ENCODE measurements around the gene RAPGEF3. TPM values are rescaled to one million over a fixed set of nuclear protein-coding genes. Genes with fewer than 3 reads are reported as not detected.

The RAPGEF3 gene
- total RNA-seq, 2 experiments from 2014 or later, result 1.5 to 1.6 TPM

- no peaks in the 10 kb centered on the region for H3K27me3 Mint-ChIP-seq (ENCODE audit: low read depth)
- peaks cover 35% of the 10 kb centered on the region for H3K36me3 Mint-ChIP-seq (ENCODE audit: low read depth)
- no peaks in the 10 kb centered on the region for H3K9me3 Mint-ChIP-seq
- peaks cover 48% of the 10 kb centered on the region for H3K4me1 Mint-ChIP-seq (ENCODE audit: low read depth)
- no peak overlapping the region for H3K27ac Mint-ChIP-seq
- CTCF ChIA-PET, result interaction anchor here (0.6 to 27.8 kb wide), 6 partner anchors 9 to 36 kb away, joined by 3 to 848 read pairs (median 6); no protein-coding TSS in a partner anchor
- intact Hi-C loops (cut with micrococcal nuclease), result no loop called here
- DNase-seq, result no peak
- no peak overlapping the region for H3K4me3 Mint-ChIP-seq
Observed at GRCh38 chr12:47798382-47798948, 39.8 kb upstream of the RAPGEF3 start.

DNA sequence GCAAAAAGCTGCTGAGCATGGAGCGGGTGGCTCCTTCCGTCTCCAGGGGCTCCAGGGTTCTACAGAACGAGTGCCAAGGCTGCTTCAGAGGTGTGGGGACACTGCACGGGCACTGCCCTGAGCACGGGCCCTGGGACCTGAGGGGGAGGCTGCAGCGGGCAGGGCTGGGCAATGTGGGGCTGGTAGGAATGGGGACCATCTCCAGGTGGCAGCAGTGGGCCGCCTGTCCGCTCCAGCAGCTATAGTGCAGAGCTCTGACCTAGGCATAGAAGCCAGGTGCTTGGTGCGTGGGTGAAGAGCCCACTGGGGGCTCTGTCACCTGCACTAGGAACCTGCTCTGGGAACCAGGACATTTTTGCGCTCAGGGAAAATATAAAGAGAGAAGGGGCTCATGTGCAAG is 38.8 kb upstream of the RAPGEF3 start:
- H3K36me3 Mint-ChIP-seq (ENCODE audit: low read depth), result peaks cover 33% of the 10 kb centered on the region
- intact Hi-C loops (cut with micrococcal nuclease), result loop anchor here (1.0 kb wide), 2 partner anchors 20 to 40 kb away; no protein-coding TSS in a partner anchor
- H3K27me3 Mint-ChIP-seq (ENCODE audit: low read depth), result no peaks in the 10 kb centered on the region
- no peak overlapping the region for H3K4me3 Mint-ChIP-seq
- DNase-seq, result peak; percentile 55
- no peaks in the 10 kb centered on the region for H3K9me3 Mint-ChIP-seq
- peak overlapping the region; percentile 87 for H3K27ac Mint-ChIP-seq
- peaks cover 38% of the 10 kb centered on the region for H3K4me1 Mint-ChIP-seq (ENCODE audit: low read depth)
- CTCF ChIA-PET, result interaction anchor here (1.5 to 27.8 kb wide), 4 partner anchors 10 to 37 kb away, joined by 3 to 848 read pairs (median 6); no protein-coding TSS in a partner anchor

DNA sequence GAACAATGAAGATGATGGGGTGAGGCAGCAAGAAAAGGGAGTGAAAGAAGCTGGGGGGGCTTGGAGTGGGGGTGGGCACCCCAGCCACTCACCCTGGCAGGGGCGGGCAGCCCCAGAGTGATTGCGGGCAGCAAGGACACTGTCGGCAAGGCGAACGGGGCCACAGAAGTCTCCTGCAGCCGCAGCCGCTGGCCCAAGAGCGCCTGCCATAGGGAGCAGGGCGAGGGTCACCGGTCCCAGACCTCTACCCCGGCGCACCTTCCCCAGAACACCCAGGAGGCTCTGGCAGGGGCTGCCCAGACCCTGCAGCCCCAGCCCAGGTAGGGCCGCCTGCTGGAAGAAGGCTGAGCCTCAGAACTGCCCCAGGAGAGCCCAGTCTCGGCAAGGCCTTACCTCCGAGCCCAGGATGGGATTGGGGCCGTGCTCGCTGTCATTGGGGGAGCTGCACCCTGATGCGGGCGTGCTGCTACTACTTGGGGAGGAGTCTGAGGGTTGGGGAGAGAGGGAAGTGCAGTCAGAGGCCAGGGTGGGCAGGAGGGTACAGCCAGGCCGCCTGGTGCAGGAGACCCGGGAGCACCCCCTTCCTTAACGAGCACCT is 37.2 kb upstream of the RAPGEF3 start:
- no peak overlapping the region for H3K4me3 Mint-ChIP-seq
- H3K4me1 Mint-ChIP-seq (ENCODE audit: low read depth), result peaks cover 23% of the 10 kb centered on the region
- DNase-seq, result no peak
- H3K27me3 Mint-ChIP-seq (ENCODE audit: low read depth), result no peaks in the 10 kb centered on the region
- no peak overlapping the region for H3K27ac Mint-ChIP-seq
- intact Hi-C loops (cut with micrococcal nuclease), result no loop called here
- H3K36me3 Mint-ChIP-seq (ENCODE audit: low read depth), result peaks cover 35% of the 10 kb centered on the region
- H3K9me3 Mint-ChIP-seq, result no peaks in the 10 kb centered on the region
- CTCF ChIA-PET, result interaction anchor here (0.8 to 27.8 kb wide), 3 partner anchors 12 to 39 kb away, joined by 3 to 848 read pairs (median 5); partner anchors contain the start of gene RAPGEF3

DNA sequence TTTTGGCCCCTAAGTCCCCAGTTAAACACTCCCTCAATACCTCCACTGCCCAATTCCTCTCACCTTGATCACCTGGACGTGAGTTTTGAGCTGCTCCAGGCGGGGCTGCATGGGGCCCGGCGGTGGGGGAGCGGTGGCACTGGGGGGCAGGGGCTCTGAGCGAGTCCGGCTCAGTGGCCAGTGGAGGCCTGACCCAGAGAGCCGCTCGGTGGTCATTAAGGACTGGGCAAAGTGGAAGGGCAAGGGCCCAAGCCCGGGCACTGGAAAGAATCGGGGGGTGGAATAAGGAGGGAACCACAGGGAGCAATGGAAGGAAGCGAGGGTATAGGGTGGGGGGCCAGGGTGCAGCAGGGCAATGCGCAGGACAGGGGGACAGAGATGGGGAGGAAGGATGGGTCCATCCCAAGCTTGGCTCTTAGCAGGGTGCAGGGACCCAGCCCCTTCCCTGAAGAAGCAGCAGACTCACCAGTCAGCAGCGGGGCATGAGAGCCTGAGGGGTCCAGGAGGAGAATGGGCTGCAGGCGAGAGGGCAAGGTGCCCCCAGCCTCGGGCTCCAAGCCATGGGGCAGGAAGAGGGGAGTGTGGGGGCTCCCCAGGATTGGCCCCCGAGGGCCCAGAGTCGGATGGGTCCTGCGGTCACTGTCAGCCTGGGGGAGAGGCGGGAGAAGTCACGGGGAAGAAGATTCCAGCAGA is 36.6 kb upstream of the RAPGEF3 start:
- intact Hi-C loops (cut with micrococcal nuclease), result no loop called here
- no peak overlapping the region for H3K4me3 Mint-ChIP-seq
- no peak for DNase-seq
- H3K9me3 Mint-ChIP-seq, result no peaks in the 10 kb centered on the region
- CTCF ChIA-PET, result interaction anchor here (1.5 to 27.8 kb wide), 2 partner anchors 22 to 39 kb away, joined by 4 to 848 read pairs; no protein-coding TSS in a partner anchor
- H3K36me3 Mint-ChIP-seq (ENCODE audit: low read depth), result peaks cover 39% of the 10 kb centered on the region
- no peak overlapping the region for H3K27ac Mint-ChIP-seq
- H3K4me1 Mint-ChIP-seq (ENCODE audit: low read depth), result peaks cover 17% of the 10 kb centered on the region
- H3K27me3 Mint-ChIP-seq (ENCODE audit: low read depth), result no peaks in the 10 kb centered on the region

- Mint-ChIP-seq H3K4me1 (ENCODE audit: low read depth) (peaks cover 12% of the 10 kb centered on the region), H3K36me3 (ENCODE audit: low read depth) (peaks cover 40% of the 10 kb centered on the region), H3K9me3 (no peaks in the 10 kb centered on the region), H3K4me3 (no peak overlapping the region), H3K27ac (no peak overlapping the region), H3K27me3 (ENCODE audit: low read depth) (no peaks in the 10 kb centered on the region)
- CTCF ChIA-PET, result interaction anchor here (1.5 to 3.0 kb wide), 2 partner anchors 23 to 52 kb away, joined by 4 to 15 read pairs; no protein-coding TSS in a partner anchor
- intact Hi-C loops (cut with micrococcal nuclease), result no loop called here
- DNase-seq, result no peak
Observed at GRCh38 chr12:47794679-47795078, 36.0 kb upstream of the RAPGEF3 start.

- Mint-ChIP-seq H3K4me1 (ENCODE audit: low read depth) (peaks cover 4% of the 10 kb centered on the region), H3K36me3 (ENCODE audit: low read depth) (peaks cover 49% of the 10 kb centered on the region), H3K9me3 (no peaks in the 10 kb centered on the region), H3K27ac (peak overlapping the region; percentile 41), H3K27me3 (ENCODE audit: low read depth) (no peaks in the 10 kb centered on the region), H3K4me3 (no peak overlapping the region)
- no peak for DNase-seq
- intact Hi-C loops (cut with micrococcal nuclease), result no loop called here
- CTCF ChIA-PET, result interaction anchor here (1.0 to 3.0 kb wide), 6 partner anchors 9 to 51 kb away, joined by 3 to 15 read pairs (median 6); no protein-coding TSS in a partner anchor
Observed at GRCh38 chr12:47793015-47793681, 34.5 kb upstream of the RAPGEF3 start.

GRCh38 chr12:47791874-47792273 is 33.2 kb upstream of the RAPGEF3 start:
- intact Hi-C loops (cut with micrococcal nuclease), result no loop called here
- Mint-ChIP-seq H3K9me3 (no peaks in the 10 kb centered on the region), H3K4me3 (no peak overlapping the region), H3K27ac (no peak overlapping the region), H3K4me1 (ENCODE audit: low read depth) (peaks cover 14% of the 10 kb centered on the region), H3K36me3 (ENCODE audit: low read depth) (peaks cover 57% of the 10 kb centered on the region), H3K27me3 (ENCODE audit: low read depth) (no peaks in the 10 kb centered on the region)
- CTCF ChIA-PET, result interaction anchor here (0.7 to 3.0 kb wide), 6 partner anchors 11 to 50 kb away, joined by 3 to 15 read pairs (median 4); no protein-coding TSS in a partner anchor
- DNase-seq, result no peak

DNA sequence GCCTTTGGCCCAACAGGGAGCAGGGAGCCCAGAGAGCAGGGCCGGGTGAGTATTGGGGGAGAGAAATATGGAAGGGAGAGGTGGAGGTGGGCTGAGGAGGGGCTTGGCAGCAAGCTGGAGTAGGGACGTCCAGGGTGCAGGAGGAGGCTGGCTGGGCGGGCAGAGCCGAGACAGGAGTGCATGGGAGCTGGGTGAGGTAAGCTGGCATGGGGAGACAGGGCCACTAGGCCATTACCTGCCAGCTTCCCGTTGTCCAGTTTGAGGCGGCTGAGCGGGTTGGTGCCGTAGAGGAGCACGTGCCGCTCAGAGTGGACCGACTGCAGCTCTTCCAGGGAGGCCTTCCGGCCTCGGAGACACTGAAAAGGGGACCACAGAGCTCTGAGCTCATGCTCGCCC is 32.7 kb upstream of the RAPGEF3 start:
- Mint-ChIP-seq H3K27me3 (ENCODE audit: low read depth) (no peaks in the 10 kb centered on the region), H3K36me3 (ENCODE audit: low read depth) (peaks cover 62% of the 10 kb centered on the region), H3K4me3 (no peak overlapping the region), H3K9me3 (no peaks in the 10 kb centered on the region), H3K27ac (peak overlapping the region; percentile 13), H3K4me1 (ENCODE audit: low read depth) (peaks cover 19% of the 10 kb centered on the region)
- DNase-seq, result no peak
- CTCF ChIA-PET, result interaction anchor here (3.0 to 3.7 kb wide), 2 partner anchors 48 to 49 kb away, joined by 15 to 18 read pairs; no protein-coding TSS in a partner anchor
- intact Hi-C loops (cut with micrococcal nuclease), result no loop called here

DNA sequence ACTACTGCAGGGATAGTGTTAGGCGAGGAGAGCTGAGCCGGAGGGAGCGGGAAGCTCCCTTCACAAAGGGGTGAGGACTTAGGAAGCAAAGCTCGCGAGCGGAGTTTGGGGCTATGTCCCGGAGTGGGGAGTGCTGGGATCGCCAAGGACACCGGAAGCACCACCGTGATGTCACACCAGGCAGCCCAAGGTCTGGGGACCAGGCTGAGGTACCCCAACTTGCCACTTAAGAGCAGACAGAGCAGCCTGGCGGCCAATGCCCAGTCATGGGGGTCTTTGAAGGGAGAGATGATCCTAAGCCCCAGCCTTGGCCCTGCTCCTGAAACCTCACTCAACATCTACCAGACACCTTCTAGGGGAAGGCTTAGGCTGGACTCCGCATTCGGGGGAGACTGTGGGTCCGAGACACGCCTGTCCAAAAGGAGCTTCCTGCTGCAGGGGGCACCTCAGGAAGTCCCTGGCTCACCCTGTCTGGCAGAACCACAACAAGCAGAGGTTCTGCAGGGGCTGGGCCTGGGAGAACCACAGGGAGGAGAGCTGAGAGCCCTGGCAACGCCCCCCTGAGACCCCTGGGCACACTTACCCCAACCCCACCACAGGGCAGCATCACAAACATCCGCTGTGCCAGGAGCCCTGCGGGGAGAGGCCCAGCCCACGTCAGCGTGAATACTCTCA is 32.1 kb upstream of the RAPGEF3 start:
- CTCF ChIA-PET, result interaction anchor here (1.0 to 3.7 kb wide), 3 partner anchors 19 to 48 kb away, joined by 3 to 22 read pairs (median 18); no protein-coding TSS in a partner anchor
- peaks cover 66% of the 10 kb centered on the region for H3K36me3 Mint-ChIP-seq (ENCODE audit: low read depth)
- intact Hi-C loops (cut with micrococcal nuclease), result no loop called here

DNA sequence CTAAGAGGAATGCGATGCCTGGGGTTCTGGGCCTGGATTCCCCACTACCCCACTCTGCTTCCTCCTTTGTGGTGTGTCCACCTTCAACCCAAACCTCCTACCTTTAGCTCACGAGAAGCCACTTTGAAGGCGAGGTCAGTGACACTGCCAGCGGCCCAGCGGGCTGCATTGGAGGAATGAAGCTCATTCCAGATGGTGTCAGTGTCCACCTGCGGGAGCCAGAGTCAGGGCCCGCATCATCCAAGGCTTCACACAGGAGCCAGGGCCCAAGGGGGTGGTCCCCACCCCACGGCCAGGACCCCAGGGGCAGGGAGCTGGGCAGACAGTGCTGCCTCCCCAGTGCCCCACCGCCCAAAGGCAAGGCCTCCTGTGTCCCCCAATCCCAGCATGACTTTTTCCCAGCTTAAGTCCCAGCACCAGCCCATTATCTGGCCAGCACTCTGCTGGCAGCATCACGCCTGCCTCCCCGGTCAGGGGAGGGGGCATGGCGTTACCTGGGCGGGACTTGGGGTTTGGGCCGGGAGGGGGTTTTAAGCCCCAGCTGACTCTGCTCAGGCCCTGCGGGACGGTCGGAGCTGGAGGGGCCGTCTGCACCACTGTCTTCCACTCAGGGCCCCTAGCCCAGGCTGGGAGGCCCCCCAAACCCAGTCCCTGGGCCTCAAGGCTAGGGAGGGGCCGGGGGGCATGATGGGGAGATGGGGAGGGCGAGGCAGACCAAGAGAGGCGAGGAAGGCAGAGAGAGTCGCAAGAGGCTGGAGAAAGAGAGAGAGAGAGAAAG is 31.2 kb upstream of the RAPGEF3 start:
- Mint-ChIP-seq H3K36me3 (ENCODE audit: low read depth) (peaks cover 62% of the 10 kb centered on the region), H3K4me3 (no peak overlapping the region), H3K9me3 (no peaks in the 10 kb centered on the region), H3K27me3 (ENCODE audit: low read depth) (no peaks in the 10 kb centered on the region), H3K27ac (peak overlapping the region; percentile 41), H3K4me1 (ENCODE audit: low read depth) (peaks cover 29% of the 10 kb centered on the region)
- CTCF ChIA-PET, result interaction anchor here (0.6 to 3.7 kb wide), 10 partner anchors 10 to 286 kb away, joined by 3 to 22 read pairs (median 4); no protein-coding TSS in a partner anchor
- intact Hi-C loops (cut with micrococcal nuclease), result no loop called here
- no peak for DNase-seq

More for the DNA sequence above, 32.1 kb upstream of the RAPGEF3 start:
- Mint-ChIP-seq H3K27me3 (ENCODE audit: low read depth) (no peaks in the 10 kb centered on the region), H3K4me1 (ENCODE audit: low read depth) (peaks cover 25% of the 10 kb centered on the region), H3K9me3 (no peaks in the 10 kb centered on the region), H3K4me3 (no peak overlapping the region), H3K27ac (peak overlapping the region; percentile 31)
- DNase-seq, result no peak

DNA sequence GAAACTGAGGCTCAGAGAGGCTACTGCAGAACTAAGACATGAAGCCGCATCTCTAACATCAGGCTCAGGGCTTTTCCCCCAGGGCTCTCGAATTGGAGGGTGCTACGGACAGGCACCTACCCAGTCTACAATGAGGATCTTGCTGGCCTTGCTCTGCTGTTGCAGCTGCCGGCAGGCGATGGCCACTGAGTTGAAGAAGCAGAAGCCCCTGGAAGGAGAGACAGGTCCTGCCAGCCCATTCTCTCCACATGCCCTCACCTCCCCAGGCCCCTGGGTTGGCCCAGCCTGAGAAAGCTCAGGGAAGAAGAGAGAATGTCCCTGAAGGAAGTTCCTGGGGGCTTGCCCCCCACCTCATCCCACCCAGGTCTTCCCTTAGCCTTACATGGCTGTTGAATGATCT is 30.5 kb upstream of the RAPGEF3 start:
- no peak for DNase-seq
- intact Hi-C loops (cut with micrococcal nuclease), result no loop called here
- Mint-ChIP-seq H3K27ac (peak overlapping the region; percentile 51), H3K36me3 (ENCODE audit: low read depth) (peaks cover 62% of the 10 kb centered on the region), H3K27me3 (ENCODE audit: low read depth) (no peaks in the 10 kb centered on the region), H3K4me1 (ENCODE audit: low read depth) (peaks cover 29% of the 10 kb centered on the region), H3K9me3 (no peaks in the 10 kb centered on the region), H3K4me3 (no peak overlapping the region)
- CTCF ChIA-PET, result interaction anchor here (0.6 to 3.7 kb wide), 9 partner anchors 9 to 285 kb away, joined by 3 to 22 read pairs (median 5); no protein-coding TSS in a partner anchor
